Midbrain (tissue), 1 donor: Measurements from ENCODE around the gene EPDR1.

Experiments used
- DNase-seq: peaks from one replicate; lab custom pipeline; 2025; lab: John Stamatoyannopoulos, UW

The EPDR1 gene

GRCh38 chr7:37920305-37920848 is at the start of gene EPDR1:
Gene EPDR1 (plus strand): TSS chr7:37920640. CDS start chr7:37920940, 300 bp downstream.
- DNase-seq: peak; percentile 45

- DNase-seq: no peak
These were observed 38.4 kb upstream of the EPDR1 start for GRCh38 chr7:37882086-37882485.

DNA sequence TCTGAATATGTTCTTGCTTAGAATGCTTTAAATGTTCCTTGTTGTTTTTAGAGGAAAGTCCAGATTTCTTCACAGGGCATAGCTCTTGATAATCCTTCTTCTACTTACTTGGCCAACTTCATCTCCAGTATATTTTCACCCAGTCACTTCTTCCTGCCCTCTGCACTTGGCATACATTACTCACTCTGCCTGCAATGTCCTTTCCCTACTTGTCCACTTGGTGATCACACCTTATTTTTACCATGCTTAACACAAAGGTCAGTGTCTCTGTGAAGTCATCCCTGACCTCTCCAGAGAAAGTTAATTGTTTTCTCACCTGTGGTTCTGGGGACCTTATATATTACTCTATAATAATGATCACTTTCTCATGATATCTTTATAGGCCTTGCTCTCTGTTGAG is 27.1 kb upstream of the EPDR1 start:
- no peak for DNase-seq

DNA sequence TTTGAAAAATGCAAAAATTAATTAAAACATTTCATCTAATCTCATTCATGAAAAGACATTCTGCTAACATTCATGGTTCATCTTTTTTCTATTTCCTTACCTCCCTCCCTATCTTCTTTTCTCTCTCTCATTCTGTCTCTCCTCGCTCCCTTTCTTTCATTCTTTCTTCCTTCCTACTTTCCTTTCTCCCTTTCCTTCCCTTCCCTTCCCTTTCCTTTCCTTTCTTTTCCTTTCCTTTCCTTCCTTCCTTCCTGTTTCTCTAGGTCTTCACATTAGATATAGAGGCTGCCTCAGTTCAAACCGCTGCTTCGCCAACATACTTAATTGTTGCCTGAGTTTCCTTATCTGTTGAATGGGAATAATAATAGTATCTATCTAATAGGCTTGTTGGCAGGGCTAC is 25.8 kb upstream of the EPDR1 start:
- no peak for DNase-seq

DNA sequence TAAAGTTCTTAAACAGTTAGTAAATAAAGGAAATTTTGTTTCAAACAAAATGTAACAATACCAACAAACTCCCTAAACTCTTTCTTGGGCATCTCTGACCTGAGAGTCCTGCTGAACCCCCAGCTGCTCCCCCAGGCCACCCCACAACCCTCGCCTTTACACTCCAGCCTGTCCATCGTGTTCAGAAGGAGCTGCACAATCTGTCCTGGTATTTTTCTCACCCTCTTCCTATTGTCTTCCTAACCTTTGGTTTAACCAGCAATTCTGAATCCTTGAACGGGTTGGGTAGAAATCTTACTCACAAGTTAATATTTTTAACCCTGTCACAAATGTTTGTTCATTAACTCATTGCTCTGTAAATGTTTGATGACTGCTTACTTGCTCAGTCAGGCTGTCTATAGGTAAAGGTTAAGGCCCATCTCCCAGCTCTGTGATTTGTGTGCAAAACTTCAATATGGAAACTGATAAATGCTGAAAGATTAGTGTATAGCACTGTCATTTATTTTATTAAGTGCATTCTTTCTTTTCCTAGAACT is 20.7 kb upstream of the EPDR1 start:
- DNase-seq: no peak

DNA sequence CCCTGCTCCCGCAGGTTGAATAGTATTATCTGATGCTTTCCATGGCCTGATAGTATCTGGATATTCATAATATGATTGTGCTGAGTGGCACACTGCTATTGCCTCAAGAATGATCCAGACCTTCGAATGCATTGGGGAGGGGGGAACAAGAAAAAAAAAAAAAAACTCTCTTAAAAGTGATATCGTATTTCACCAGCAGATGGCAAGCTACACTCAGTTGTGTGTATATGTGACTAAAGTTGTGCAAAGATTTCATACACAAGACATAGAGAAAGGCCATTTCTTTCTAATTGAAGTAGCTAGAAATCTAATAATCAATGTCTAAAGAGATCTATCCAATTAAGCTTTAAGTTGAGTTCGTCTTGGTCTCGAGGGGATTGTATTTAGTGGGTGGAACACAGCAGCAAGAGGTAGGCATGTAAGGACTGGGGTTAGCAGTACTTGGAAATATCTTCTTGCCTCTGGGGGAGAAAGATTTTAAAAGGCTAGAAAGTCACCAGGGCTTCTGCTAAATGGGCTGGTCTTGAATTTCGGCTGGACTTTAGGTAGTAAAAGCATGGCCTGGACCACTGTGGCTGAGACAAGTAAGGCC is 19.1 kb upstream of the EPDR1 start:
- peak; percentile 23 for DNase-seq

DNA sequence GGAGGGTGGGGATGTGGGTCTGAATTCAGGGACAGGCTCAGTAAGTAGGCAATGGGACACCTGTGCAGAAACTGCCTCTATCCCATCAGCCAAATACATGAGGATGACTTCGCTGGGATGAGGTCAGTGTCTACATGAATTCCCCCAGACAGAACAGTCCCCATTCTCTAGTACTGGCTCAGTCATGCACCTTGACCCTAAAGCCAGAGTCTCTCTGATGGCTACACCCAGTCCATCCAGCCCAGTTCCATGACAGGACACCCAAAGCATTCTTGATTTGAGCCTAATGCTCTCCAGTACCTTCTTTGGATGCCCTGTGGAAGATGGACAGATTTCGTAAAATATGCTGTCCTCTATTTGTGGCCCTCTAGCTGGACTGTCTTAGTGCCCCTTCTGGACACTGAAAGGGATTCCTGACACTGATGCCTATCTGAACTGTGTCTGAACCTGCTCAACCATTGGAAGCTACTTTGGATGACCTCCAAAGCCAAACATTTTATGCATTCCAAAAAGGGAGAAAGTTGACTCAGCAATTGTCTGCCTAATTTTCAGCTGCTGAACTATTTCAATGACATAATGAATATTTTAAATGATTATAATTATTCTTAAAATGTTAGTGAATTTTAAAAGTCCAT is 18.4 kb upstream of the EPDR1 start:
- DNase-seq: no peak

DNA sequence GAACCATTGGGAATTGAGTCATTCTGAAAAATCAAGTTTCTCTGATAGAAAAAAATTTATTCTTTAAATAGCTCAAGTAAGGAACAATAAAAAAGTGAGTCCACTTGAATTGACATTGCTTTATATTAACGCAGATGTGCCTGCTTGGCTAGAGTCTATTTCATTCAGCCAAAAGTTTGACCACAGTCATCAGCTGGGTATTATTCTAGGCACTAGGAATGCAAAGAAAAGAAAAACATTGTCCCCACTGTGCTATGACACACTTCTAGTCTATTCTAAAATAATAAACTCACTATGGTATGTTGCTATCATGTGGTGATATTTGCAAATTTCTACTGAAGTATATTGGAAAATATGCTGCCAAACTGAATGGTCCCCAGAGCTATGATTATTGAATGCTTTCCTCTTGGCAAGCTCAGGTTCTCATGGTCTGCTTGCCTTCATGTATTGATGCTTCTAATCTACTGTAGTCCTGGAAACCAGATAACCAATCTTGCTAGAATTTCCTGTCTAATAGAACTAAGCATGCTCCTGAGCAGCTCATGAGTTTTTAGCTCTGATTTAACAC is 12.1 kb upstream of the EPDR1 start:
- DNase-seq: no peak

DNA sequence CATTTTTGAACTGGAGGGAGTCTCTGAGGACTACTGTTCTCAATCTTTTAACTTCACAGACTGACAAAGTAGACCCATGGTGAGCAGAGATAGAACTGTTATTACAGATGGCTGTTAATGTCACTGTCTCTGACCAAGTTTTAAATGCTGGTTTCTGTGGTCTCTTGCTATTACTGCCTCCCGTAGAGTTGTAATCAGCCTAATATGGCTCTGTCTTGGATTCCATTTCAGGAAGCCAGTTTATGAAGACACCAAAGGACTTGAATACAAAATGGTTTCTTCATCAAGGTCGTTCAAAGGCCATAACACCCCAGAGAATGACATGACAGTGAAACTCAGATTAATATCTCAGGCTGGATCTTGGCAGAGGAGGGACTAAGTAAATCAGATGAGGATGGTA is 7.7 kb upstream of the EPDR1 start:
- DNase-seq: no peak

DNA sequence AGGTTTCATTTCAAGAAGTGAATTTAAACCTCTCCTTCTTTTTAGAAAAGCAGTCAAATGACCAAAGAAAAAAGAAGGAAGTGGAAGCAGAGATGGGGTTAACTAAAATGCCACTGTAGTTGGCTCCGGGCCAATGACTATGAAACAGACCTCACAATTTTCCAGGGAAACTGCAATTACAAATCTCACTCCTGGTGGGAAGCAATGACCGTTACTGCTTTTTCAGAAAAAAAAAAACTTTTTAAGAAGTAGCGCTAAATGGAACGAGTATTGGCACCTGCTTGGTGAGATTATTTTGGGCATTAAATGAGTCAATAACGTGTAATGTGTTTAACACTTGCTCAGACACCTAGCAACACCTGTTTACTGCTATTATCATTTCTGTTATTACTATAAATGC is 5.0 kb upstream of the EPDR1 start:
- no peak for DNase-seq

GRCh38 chr7:37916017-37916672 is 4.3 kb upstream of the EPDR1 start:
- peak; percentile 50 for DNase-seq

DNA sequence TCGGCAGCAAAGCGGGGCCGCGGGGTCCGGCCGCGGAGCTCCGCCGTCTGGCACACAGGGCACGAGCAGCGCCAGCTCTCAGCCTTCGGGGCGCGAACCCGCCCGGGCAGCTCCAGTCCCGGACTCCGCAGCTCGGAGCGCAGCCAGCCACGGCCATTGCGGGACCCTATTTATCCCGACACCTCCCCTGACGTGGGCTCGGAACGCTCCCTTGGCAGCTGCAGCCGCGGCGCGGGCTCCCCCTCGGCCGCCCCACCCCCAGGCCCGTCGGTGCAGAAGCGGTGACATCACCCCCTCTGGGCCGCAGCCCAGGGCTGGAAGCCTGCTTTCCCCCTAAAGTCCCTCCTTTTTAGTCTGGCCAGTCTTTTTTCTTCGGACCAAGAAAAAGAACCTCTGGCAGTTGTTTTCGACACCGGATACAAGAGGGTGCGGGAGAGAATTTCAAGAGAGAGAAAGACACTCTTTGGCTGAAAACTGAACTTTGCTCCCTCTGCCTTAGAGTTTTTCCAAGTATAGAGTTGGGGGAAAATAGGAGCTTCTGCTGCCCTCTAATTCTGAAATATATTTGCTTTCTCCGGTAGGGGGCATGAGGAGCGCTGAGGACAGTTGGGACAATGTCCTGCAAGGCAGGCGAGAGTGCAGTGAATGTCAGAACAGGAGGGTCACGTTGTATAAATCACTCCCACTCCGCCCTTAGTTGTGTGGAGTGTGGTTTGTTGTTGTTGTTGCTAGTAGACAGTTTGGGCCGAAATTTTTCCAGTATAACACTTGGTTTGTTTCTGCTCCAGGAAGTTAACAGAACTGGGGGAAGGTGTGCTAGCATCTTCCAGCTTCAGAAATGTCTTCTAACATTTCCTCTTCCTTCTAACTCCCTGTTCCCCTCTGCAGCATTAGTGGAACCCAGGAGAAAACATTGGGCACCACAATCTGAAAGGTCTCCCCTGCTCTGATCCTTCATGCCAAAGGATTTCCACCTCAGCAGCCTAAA is 3.5 kb upstream of the EPDR1 start, which contains the start of gene SFRP4:
Gene SFRP4, minus strand, starts transcription at position 145 of the 988 bp plus-strand sequence. CDS start 280 bp downstream, outside the sequence.
- DNase-seq: peak; percentile 73

GRCh38 chr7:37918526-37918925 is 1.9 kb upstream of the EPDR1 start:
- no peak for DNase-seq

- DNase-seq: peak; percentile 25
These were observed 687 bp downstream of the EPDR1 start for GRCh38 chr7:37920849-37921805.

- no peak for DNase-seq
These were observed 1.4 kb downstream of the EPDR1 start for GRCh38 chr7:37921876-37922275.

- no peak for DNase-seq
These were observed 3.6 kb downstream of the EPDR1 start for GRCh38 chr7:37923996-37924395.

GRCh38 chr7:37924491-37925041 is 4.1 kb downstream of the EPDR1 start:
- DNase-seq: no peak

DNA sequence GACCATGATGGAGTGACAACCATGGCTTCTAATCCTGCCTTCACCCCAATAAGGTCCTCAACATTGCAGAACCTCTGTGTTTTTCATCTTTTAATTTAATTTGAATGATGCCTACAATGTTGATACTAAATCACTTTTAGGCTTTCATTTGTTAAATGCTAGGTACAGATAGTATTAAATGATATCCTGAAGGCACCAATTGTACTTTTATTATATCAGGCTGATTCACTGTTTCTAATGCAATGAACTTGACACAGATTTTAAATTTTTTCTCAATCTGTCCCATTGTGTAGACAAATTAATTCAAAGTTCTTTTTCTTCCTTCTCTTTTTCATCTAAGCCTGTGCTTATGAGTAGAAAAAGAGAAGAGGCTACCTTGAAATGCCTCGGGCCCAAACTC is 5.2 kb downstream of the EPDR1 start:
- DNase-seq: no peak

GRCh38 chr7:37927773-37928444 is 7.5 kb downstream of the EPDR1 start:
- DNase-seq: no peak
